ENCODE measurements around the gene ARMC5.

DNA sequence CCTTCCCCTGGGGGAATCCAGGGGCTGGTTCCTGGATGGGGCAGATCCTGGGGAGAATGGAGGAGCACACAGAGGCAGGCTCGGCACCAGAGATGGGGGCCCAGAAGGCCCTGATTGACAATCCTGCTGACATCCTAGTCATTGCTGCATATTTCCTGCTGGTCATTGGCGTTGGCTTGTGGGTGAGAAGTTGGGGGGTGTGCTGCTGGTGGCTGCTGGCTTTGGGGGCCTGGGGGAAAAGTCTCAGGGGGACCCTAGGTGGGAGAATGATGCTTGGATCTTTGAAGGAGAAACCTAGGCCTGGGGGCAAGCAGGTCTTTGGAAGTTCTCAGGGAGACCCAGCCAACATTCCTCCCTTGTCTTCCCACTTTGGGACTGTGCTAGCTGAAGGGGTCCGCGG is 23.8 kb downstream of the ARMC5 start, which contains the start of gene SLC5A2:
- TF ChIP-seq, protein P1, sequence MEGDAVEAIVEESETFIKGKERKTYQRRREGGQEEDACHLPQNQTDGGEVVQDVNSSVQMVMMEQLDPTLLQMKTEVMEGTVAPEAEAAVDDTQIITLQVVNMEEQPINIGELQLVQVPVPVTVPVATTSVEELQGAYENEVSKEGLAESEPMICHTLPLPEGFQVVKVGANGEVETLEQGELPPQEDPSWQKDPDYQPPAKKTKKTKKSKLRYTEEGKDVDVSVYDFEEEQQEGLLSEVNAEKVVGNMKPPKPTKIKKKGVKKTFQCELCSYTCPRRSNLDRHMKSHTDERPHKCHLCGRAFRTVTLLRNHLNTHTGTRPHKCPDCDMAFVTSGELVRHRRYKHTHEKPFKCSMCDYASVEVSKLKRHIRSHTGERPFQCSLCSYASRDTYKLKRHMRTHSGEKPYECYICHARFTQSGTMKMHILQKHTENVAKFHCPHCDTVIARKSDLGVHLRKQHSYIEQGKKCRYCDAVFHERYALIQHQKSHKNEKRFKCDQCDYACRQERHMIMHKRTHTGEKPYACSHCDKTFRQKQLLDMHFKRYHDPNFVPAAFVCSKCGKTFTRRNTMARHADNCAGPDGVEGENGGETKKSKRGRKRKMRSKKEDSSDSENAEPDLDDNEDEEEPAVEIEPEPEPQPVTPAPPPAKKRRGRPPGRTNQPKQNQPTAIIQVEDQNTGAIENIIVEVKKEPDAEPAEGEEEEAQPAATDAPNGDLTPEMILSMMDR (conservative IDR thresholded peaks at IDR 0.05 in 1 of 2, IDR thresholded peaks at IDR 0.05 in 1 of 2; ENCODE audit: extremely low read depth in 1 of 2, insufficient read depth in 1 of 2, low read depth in 1 of 2, low read length in 2 of 2) = no peak
- no peak for TF ChIP-seq EZH2 (IDR thresholded peaks at IDR 0.05; ENCODE audit: borderline replicate concordance, low read length)

Measured in mammary epithelial cell (primary cell).